HEK293 (cell line): ENCODE results near the gene MSRB2.

Source experiments
- CTCF ChIA-PET: fragments of 350-600 bp; formaldehyde crosslinking; extraction: SDS; loops from one replicate; lab custom pipeline; 2021; ENCODE audit warnings: antibody characterized with exemption; lab: Yijun Ruan, JAX
- POLR2A ChIA-PET: fragments of 300-600 bp; formaldehyde crosslinking; extraction: SDS; loops from one replicate; lab custom pipeline; 2020; ENCODE audit warnings: antibody characterized with exemption, inconsistent platforms; lab: Yijun Ruan, JAX
- H3K27ac ChIP-seq: fragments of 200-500 bp; sonication (Bioruptor generic); 2 replicates; pipeline ENCODE4 v1.5.1; 2014; ENCODE audit warnings: low read depth, low read length, control low read depth, inconsistent platforms; ENCODE audit errors: extremely low read depth
- H3K36me3 ChIP-seq, 2 experiments: fragments of 200-500 bp in 1 of 2; sonication (Bioruptor generic) in 1 of 2; 1 replicate in 1 of 2; 2 replicates in 1 of 2; pipeline ENCODE4 v1.5.1; 2014 to 2017; ENCODE audit warnings: inconsistent platforms in 2 of 2, low read length in 2 of 2; ENCODE audit not compliant: control insufficient read depth in 2 of 2, insufficient read depth in 1 of 2
- H3K4me1 ChIP-seq: fragments of 200-500 bp; sonication (Bioruptor generic); 2 replicates; pipeline ENCODE4 v1.5.1; 2014; ENCODE audit warnings: mild to moderate bottlenecking, low read length, inconsistent platforms; ENCODE audit not compliant: control insufficient read depth, insufficient read depth
- H3K4me3 ChIP-seq: 2 replicates; pipeline ENCODE4 v1.5.1; 2011; ENCODE audit warnings: low read depth, mild to moderate bottlenecking, control low read depth, low read length, moderate library complexity
- H3K9me3 ChIP-seq: fragments of 200-500 bp; sonication (Bioruptor generic); 2 replicates; pipeline ENCODE4 v1.5.1; 2014; ENCODE audit warnings: low read depth, low read length, inconsistent platforms; ENCODE audit not compliant: control insufficient read depth, insufficient read depth
- GLI4 ChIP-seq: fragments of 450-650 bp; formaldehyde crosslinking; IDR thresholded peaks from 2 replicates; pipeline ENCODE4 v1.5.1; 2016; ENCODE audit warnings: missing biosample characterization, missing genetic modification characterization
- KLF10 ChIP-seq: fragments of 450-650 bp; IDR thresholded peaks from 2 replicates; pipeline ENCODE4 v1.5.1; 2018; ENCODE audit warnings: missing biosample characterization, mild to moderate bottlenecking, missing genetic modification characterization
- KLF9 ChIP-seq: fragments of 450-650 bp; formaldehyde crosslinking; IDR thresholded peaks from 2 replicates; pipeline ENCODE4 v1.5.1; 2016; ENCODE audit warnings: missing biosample characterization, missing genetic modification characterization, low read depth
- RBAK ChIP-seq: fragments of 450-650 bp; formaldehyde crosslinking; IDR thresholded peaks from 2 replicates; pipeline ENCODE4 v1.5.1; 2016; ENCODE audit warnings: missing biosample characterization, missing genetic modification characterization
- SCRT1 ChIP-seq: fragments of 450-650 bp; formaldehyde crosslinking; IDR thresholded peaks from 2 replicates; pipeline ENCODE4 v1.5.1; 2016; ENCODE audit warnings: missing biosample characterization, missing genetic modification characterization, borderline replicate concordance
- SCRT2 ChIP-seq: fragments of 450-650 bp; formaldehyde crosslinking; IDR thresholded peaks from 2 replicates; pipeline ENCODE4 v1.5.1; 2016; ENCODE audit warnings: missing biosample characterization, missing genetic modification characterization
- ZNF121 ChIP-seq: fragments of 450-650 bp; formaldehyde crosslinking; IDR thresholded peaks from 2 replicates; pipeline ENCODE4 v1.5.1; 2016; ENCODE audit warnings: missing biosample characterization, missing genetic modification characterization
- ZNF16 ChIP-seq: fragments of 450-650 bp; formaldehyde crosslinking; IDR thresholded peaks from 2 replicates; pipeline ENCODE4 v1.5.1; 2016; ENCODE audit warnings: low read depth, missing biosample characterization, missing genetic modification characterization
- ZNF19 ChIP-seq: fragments of 450-650 bp; formaldehyde crosslinking; IDR thresholded peaks from 2 replicates; pipeline ENCODE4; 2016; ENCODE audit warnings: missing biosample characterization, missing genetic modification characterization, low read depth
- ZNF302 ChIP-seq: fragments of 450-650 bp; formaldehyde crosslinking; IDR thresholded peaks from 2 replicates; pipeline ENCODE4 v1.5.1; 2016; ENCODE audit warnings: missing biosample characterization, missing genetic modification characterization, low read depth
- ZNF391 ChIP-seq: fragments of 450-650 bp; formaldehyde crosslinking; IDR thresholded peaks from 2 replicates; pipeline ENCODE4 v1.5.1; 2016; ENCODE audit warnings: low read depth, missing biosample characterization, missing genetic modification characterization, borderline replicate concordance
- ZNF416 ChIP-seq: fragments of 450-650 bp; formaldehyde crosslinking; IDR thresholded peaks from 2 replicates; pipeline ENCODE4 v1.5.1; 2016; ENCODE audit warnings: missing biosample characterization, missing genetic modification characterization
- ZNF426 ChIP-seq: fragments of 450-650 bp; formaldehyde crosslinking; IDR thresholded peaks from 2 replicates; pipeline ENCODE4 v1.5.1; 2017; ENCODE audit warnings: missing biosample characterization, missing genetic modification characterization, mild to moderate bottlenecking, inconsistent platforms, moderate library complexity
- ZNF473 ChIP-seq: fragments of 450-650 bp; formaldehyde crosslinking; IDR thresholded peaks from 2 replicates; pipeline ENCODE4 v1.5.1; 2017; ENCODE audit warnings: missing biosample characterization, missing genetic modification characterization
- ZNF624 ChIP-seq: fragments of 450-650 bp; formaldehyde crosslinking; IDR thresholded peaks from 2 replicates; pipeline ENCODE4 v1.5.1; 2017; ENCODE audit warnings: missing biosample characterization, missing genetic modification characterization
- ZNF654 ChIP-seq: fragments of 450-650 bp; formaldehyde crosslinking; IDR thresholded peaks from 2 replicates; pipeline ENCODE4 v1.5.1; 2016; ENCODE audit warnings: low read depth, missing biosample characterization, missing genetic modification characterization
- ZNF701 ChIP-seq: fragments of 450-650 bp; formaldehyde crosslinking; IDR thresholded peaks from 2 replicates; pipeline ENCODE4 v1.5.1; 2016; ENCODE audit warnings: missing biosample characterization, missing genetic modification characterization
- ZNF785 ChIP-seq: fragments of 450-650 bp; formaldehyde crosslinking; IDR thresholded peaks from 2 replicates; pipeline ENCODE4 v1.5.1; 2016; ENCODE audit warnings: missing biosample characterization, missing genetic modification characterization
- ZNF837 ChIP-seq: fragments of 450-650 bp; formaldehyde crosslinking; IDR thresholded peaks from 2 replicates; pipeline ENCODE4 v1.5.1; 2016; ENCODE audit warnings: missing biosample characterization, missing genetic modification characterization
- ZSCAN16 ChIP-seq: fragments of 450-650 bp; formaldehyde crosslinking; IDR thresholded peaks from 2 replicates; pipeline ENCODE4 v1.5.1; 2016; ENCODE audit warnings: missing biosample characterization, missing genetic modification characterization
- TF ChIP-seq, protein P1 (sequence below): fragments of 450-650 bp; formaldehyde crosslinking; IDR thresholded peaks from 2 replicates; pipeline ENCODE4 v1.5.1; 2016; ENCODE audit warnings: missing biosample characterization, missing genetic modification characterization, low read depth

The MSRB2 gene

DNA sequence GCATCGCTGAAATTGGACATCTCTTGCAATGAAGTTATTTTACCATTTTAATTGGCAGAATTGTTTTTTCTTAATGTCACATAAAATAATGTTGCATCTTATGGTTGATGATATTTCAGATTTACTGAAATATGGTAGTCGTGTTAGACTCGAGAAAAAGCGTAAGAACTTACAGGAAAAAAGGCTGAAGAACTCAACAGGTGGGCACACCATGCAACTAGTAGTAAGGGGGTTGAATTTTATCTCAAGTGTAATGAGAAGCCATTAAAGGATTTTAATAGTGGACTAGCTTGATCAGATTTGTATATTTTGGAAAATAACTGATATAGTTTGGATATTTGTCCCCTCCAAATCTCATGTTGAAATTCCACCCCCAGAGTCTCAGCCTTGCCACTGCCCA lies 41.1 kb downstream of the MSRB2 start:
- no peaks in the 10 kb centered on the region for H3K36me3 ChIP-seq
- no peak overlapping the region for H3K27ac ChIP-seq
- POLR2A ChIA-PET: no interaction called here
- H3K4me3 ChIP-seq: no peak overlapping the region
- no peaks in the 10 kb centered on the region for H3K4me1 ChIP-seq
- CTCF ChIA-PET: no interaction called here
- no peaks in the 10 kb centered on the region for H3K9me3 ChIP-seq
- TF ChIP-seq ZNF19 (tag by site-specific recombination) (no peak), SCRT1 (tag by site-specific recombination) (peak; percentile 72), SCRT2 (tag by site-specific recombination) (peak; percentile 71), ZNF426 (no peak)

DNA sequence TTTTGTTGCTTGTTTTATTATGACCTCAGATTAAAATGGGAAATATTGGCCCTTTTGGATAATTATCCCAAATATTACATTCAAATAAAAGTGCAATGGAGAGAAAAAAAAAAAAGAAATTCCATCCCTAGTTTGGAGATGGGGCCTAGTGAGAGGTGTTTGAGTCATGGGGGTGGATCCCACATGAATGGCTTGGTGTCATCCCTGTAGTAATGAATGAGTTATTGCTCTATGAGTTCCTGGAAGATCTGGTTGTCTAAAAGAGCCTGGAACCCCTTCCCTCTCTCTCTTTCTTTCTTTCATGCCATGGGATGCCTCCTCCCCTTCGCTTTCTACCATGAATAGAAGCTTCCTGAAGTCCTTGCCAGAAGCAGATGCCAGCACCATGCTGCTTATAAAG lies 44.3 kb downstream of the MSRB2 start:
- POLR2A ChIA-PET: no interaction called here
- H3K4me1 ChIP-seq: no peaks in the 10 kb centered on the region
- no peaks in the 10 kb centered on the region for H3K9me3 ChIP-seq
- no peak overlapping the region for H3K4me3 ChIP-seq
- no peaks in the 10 kb centered on the region for H3K36me3 ChIP-seq
- no peak overlapping the region for H3K27ac ChIP-seq
- CTCF ChIA-PET: interaction anchor here (1.7 kb wide), 1 partner anchor 18 kb away, joined by 5 read pairs; no protein-coding TSS in a partner anchor
- TF ChIP-seq ZNF302 (tag by site-specific recombination) (no peak), ZNF654 (tag by site-specific recombination) (no peak)
- TF ChIP-seq, protein P1, sequence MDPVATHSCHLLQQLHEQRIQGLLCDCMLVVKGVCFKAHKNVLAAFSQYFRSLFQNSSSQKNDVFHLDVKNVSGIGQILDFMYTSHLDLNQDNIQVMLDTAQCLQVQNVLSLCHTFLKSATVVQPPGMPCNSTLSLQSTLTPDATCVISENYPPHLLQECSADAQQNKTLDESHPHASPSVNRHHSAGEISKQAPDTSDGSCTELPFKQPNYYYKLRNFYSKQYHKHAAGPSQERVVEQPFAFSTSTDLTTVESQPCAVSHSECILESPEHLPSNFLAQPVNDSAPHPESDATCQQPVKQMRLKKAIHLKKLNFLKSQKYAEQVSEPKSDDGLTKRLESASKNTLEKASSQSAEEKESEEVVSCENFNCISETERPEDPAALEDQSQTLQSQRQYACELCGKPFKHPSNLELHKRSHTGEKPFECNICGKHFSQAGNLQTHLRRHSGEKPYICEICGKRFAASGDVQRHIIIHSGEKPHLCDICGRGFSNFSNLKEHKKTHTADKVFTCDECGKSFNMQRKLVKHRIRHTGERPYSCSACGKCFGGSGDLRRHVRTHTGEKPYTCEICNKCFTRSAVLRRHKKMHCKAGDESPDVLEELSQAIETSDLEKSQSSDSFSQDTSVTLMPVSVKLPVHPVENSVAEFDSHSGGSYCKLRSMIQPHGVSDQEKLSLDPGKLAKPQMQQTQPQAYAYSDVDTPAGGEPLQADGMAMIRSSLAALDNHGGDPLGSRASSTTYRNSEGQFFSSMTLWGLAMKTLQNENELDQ (tag by site-specific recombination): no peak
- TF ChIP-seq, all 188 proteins: peak for 0

DNA sequence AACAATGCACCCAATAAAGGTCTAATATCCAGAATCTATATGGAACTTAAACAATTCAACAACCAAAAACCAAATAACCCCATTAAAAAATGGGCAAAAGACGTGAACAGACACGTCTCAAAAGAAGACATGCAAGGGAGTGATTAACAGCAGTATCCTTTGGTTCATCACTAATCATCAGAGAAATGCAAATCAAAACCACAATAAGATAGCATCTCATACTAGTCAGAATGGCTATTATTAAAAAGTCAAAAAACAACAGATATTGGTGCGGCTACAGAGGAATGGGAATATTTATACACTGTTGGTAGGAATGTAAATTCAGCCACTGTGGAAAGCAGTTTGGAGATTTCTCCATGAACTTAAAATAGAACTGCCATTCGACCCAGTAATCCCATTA lies 46.6 kb downstream of the MSRB2 start:
- H3K36me3 ChIP-seq: no peaks in the 10 kb centered on the region
- CTCF ChIA-PET: no interaction called here
- TF ChIP-seq ZNF416 (tag by site-specific recombination) (no peak), RBAK (no peak), KLF9 (tag by site-specific recombination) (no peak), ZSCAN16 (tag by site-specific recombination) (no peak), ZNF473 (no peak), ZNF121 (no peak), ZNF16 (tag by site-specific recombination) (no peak), ZNF701 (tag by site-specific recombination) (no peak), GLI4 (tag by site-specific recombination) (no peak), KLF10 (tag by site-specific recombination) (no peak), ZNF391 (no peak), ZNF785 (tag by site-specific recombination) (no peak), ZNF624 (tag by site-specific recombination) (no peak), ZNF837 (tag by site-specific recombination) (no peak)
- POLR2A ChIA-PET: no interaction called here
- H3K4me1 ChIP-seq: no peaks in the 10 kb centered on the region
- no peaks in the 10 kb centered on the region for H3K9me3 ChIP-seq
- no peak overlapping the region for H3K27ac ChIP-seq
- no peak overlapping the region for H3K4me3 ChIP-seq
